Measurements from ENCODE around the gene ABCC3. TPM values are rescaled to one million over a fixed set of nuclear protein-coding genes. Genes with fewer than 3 reads are reported as not detected.
"Not testable (repeated sequence)": the region's sequence is repeated elsewhere in the genome, so short reads cannot be mapped to it uniquely, and the experiment has no call there.

Gene ABCC3
- total RNA-seq, 4 donors from 2014 or later = 25.8 to 47.5 (median 35.2) TPM

DNA sequence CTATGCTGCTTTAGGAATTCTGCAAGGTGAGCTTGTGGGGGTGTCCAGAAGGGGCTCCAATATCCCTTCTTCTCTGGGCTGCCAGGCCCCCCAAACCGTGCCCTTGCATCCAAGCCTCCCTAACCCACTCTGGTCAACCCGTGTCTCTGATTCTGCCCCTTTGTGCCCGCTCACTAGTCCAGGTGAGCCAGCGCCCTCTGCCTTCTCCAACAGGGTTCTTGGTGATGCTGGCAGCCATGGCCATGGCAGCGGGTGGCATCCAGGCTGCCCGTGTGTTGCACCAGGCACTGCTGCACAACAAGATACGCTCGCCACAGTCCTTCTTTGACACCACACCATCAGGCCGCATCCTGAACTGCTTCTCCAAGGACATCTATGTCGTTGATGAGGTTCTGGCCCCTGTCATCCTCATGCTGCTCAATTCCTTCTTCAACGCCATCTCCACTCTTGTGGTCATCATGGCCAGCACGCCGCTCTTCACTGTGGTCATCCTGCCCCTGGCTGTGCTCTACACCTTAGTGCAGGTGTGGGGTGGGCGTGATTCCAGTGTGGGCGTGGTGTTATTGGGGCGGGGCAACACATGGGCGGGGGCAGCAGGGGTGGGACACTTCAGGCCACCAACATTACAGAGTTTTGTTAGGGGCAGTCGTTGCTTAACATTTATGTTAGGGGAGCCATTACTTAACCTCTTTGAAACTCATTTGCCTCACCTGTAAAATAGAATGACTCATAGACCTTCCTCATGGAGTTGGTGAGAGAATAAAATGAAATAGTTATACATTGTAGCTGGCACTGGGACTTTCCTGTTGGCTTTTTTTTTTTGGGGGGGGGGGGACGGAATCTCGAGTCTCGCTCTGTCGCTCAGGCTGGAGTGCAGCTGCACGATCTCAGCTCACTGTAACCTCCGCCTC lies 41.6 kb downstream of the ABCC3 start:
- TF ChIP-seq, protein P1, sequence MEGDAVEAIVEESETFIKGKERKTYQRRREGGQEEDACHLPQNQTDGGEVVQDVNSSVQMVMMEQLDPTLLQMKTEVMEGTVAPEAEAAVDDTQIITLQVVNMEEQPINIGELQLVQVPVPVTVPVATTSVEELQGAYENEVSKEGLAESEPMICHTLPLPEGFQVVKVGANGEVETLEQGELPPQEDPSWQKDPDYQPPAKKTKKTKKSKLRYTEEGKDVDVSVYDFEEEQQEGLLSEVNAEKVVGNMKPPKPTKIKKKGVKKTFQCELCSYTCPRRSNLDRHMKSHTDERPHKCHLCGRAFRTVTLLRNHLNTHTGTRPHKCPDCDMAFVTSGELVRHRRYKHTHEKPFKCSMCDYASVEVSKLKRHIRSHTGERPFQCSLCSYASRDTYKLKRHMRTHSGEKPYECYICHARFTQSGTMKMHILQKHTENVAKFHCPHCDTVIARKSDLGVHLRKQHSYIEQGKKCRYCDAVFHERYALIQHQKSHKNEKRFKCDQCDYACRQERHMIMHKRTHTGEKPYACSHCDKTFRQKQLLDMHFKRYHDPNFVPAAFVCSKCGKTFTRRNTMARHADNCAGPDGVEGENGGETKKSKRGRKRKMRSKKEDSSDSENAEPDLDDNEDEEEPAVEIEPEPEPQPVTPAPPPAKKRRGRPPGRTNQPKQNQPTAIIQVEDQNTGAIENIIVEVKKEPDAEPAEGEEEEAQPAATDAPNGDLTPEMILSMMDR (IDR thresholded peaks at IDR 0.05) = no peak
- no peak for TF ChIP-seq POLR2A (IDR thresholded peaks at IDR 0.05)
- H3K4me3 ChIP-seq (ENCODE audit: low read depth, poor library complexity, severe bottlenecking) = no peak overlapping the region
- 89 to 90% methylated on average over 24 of the region's 24 CpGs for WGBS, 2 donors
- intact Hi-C loops (cut with DNase I; ENCODE audit: low total_unique reads) = no loop called here
- peak in 1 of 2 donors; percentile 56 for DNase-seq (ENCODE audit: low spot score in 2 of 2)

DNA sequence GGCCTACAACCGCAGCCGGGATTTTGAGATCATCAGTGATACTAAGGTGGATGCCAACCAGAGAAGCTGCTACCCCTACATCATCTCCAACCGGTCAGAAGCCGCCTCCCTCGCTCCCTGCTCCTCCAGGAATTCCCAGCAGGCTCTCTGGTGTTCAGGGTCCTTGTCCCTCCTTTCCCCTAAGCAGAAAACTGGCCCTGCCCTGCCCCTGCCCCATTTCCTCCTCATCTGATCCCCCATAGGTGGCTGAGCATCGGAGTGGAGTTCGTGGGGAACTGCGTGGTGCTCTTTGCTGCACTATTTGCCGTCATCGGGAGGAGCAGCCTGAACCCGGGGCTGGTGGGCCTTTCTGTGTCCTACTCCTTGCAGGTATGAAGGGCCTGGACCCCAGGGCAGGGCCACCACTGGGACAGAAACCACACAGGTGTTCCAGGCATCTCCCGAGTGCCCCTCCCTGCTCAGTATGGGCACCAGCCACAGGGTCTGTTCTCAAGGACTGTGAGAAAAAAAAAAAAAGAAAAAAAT lies 43.2 kb downstream of the ABCC3 start:
- DNase-seq (ENCODE audit: low spot score in 2 of 2) = peak in 1 of 2 donors; percentile 76
- TF ChIP-seq, protein P1 (IDR thresholded peaks at IDR 0.05) = no peak
- TF ChIP-seq POLR2A (IDR thresholded peaks at IDR 0.05) = no peak
- intact Hi-C loops (cut with DNase I; ENCODE audit: low total_unique reads) = no loop called here
- 91 to 93% methylated on average over 12 of the region's 12 CpGs for WGBS, 2 donors
- no peak overlapping the region for H3K4me3 ChIP-seq (ENCODE audit: low read depth, poor library complexity, severe bottlenecking)

DNA sequence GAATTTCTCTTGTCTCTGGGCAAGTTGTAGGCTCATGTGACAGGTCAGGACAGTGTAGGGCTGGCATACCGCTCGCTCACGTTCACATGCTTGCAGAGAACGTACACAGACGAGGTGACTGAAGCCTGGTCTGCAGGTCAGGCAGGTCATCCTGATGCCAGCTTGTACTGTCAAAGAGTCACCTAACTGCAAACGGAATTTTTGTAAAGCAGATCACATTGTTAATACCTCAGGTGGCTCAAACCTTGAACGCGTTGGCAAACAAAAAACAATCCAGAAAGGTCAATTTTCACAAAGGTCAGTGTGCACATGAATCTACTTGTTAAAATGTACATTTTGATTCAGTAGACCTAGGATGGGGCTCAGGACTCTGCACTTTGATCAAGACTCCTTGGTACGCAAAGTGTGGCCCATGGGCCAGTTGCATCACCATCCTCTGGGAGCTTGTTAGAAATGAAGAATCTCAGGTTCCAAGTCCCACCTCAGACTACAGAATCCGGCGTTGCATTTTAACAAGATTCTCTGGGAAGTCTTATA lies 44.4 kb downstream of the ABCC3 start:
- WGBS, 2 donors = 89 to 92% methylated on average over 11 of the region's 11 CpGs
- peak in 1 of 2 donors; percentile 65 for DNase-seq (ENCODE audit: low spot score in 2 of 2)
- intact Hi-C loops (cut with DNase I; ENCODE audit: low total_unique reads) = no loop called here
- no peak overlapping the region for H3K4me3 ChIP-seq (ENCODE audit: low read depth, poor library complexity, severe bottlenecking)
- TF ChIP-seq POLR2A (IDR thresholded peaks at IDR 0.05) = no peak
- TF ChIP-seq, protein P1 (IDR thresholded peaks at IDR 0.05) = no peak

DNA sequence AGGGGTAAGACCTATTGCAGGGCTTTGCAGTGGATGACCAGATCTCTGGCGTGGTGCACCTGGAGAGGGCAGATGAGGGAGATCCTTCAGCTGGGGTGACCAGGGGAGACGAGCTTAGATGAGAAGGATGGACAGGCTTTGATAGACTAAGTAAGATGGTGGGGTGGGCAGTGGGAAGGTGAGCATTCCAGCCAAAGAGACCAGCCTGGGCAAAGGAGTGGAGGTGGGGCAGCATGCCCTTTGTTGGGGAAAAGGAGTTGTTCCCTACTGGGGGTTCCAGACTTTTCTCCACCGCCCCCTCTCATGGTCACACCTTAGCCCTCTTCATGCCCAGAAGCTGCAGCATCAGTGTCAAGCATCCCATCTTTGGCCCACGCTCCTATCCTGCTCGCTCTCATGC lies 45.4 kb downstream of the ABCC3 start:
- H3K4me3 ChIP-seq (ENCODE audit: low read depth, poor library complexity, severe bottlenecking) = no peak overlapping the region
- TF ChIP-seq, protein P1 (IDR thresholded peaks at IDR 0.05) = no peak
- no peak for TF ChIP-seq POLR2A (IDR thresholded peaks at IDR 0.05)
- intact Hi-C loops (cut with DNase I; ENCODE audit: low total_unique reads) = loop anchor here (5.0 kb wide), 2 partner anchors 48 to 128 kb away; partner anchors contain the start of gene ABCC3
- 96 to 97% methylated on average over 5 of the region's 5 CpGs for WGBS, 2 donors
- DNase-seq (ENCODE audit: low spot score in 2 of 2) = peak in 1 of 2 donors; percentile 58

DNA sequence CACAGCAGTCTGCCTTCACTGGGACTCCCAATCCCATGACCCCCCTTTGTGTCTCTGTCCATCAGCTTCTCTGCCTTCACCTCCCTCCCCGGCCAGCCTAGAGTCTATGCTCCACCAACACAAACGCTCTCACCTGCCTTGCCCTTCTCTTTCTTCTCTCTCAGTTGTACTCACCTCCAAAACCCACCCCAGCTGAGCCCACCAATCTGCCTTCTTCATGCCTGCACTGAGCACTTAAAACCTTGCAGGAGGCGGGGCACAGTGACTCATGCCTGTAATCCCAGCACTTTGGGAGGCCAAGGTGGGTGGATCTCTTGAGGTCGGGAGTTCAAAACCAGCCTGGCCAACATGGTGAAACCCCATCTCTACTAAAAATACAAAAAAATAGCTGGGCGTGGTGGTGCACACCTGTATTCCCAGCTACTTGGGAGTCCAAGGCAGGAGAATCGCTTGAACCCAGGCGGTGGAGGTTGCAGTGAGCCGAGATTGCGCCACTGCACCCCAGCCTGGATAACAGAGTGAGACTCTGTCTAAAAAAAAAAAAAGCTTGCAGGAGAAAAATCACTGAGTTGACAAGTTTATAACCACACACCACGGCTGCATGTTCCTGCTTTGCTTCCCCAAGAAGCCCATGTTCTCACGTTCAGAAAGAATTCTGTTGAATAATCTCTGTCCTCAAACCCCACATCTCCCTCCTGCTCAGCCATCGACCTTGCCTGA lies 46.0 kb downstream of the ABCC3 start:
- intact Hi-C loops (cut with DNase I; ENCODE audit: low total_unique reads) = loop anchor here (5.0 kb wide), 2 partner anchors 48 to 128 kb away; partner anchors contain the start of gene ABCC3
- not testable (repeated sequence) for DNase-seq (ENCODE audit: low spot score in 2 of 2); H3K4me3 ChIP-seq (ENCODE audit: low read depth, poor library complexity, severe bottlenecking)
- WGBS, 2 donors = 66 to 71% methylated on average over 12 of the region's 12 CpGs

Data from lower leg skin (tissue), 4 donors.